ENCODE data around the gene RPL27.
A peak's percentile ranks its signal among the peaks of the same experiment; 100 is the strongest.
"Not testable (repeated sequence)": the region's sequence is repeated elsewhere in the genome, so short reads cannot be mapped to it uniquely, and the experiment has no call there.

RPL27 gene

GRCh38 chr17:42997390-42997983 is 732 bp upstream of the RPL27 start:
- DNase-seq = no peak

GRCh38 chr17:42999003-42999525 is 845 bp downstream of the RPL27 start:
- no peak for DNase-seq

GRCh38 chr17:43000894-43001293 is 2.7 kb downstream of the RPL27 start:
- DNase-seq = not testable (repeated sequence)

- no peak for DNase-seq
These were observed 5.4 kb downstream of the RPL27 start for GRCh38 chr17:43003542-43004172.

- DNase-seq = peak; percentile 70
These were observed 8.7 kb downstream of the RPL27 start, which contains the start of gene IFI35 for GRCh38 chr17:43006639-43007551. TSS of gene IFI35 (plus strand) at chr17:43006784. CDS start at chr17:43006948, 164 bp downstream.

GRCh38 chr17:43010667-43011308 is 12.6 kb downstream of the RPL27 start:
- DNase-seq = no peak

GRCh38 chr17:43011728-43012472 is 13.7 kb downstream of the RPL27 start:
- no peak for DNase-seq

- DNase-seq = no peak
These were observed 15.1 kb downstream of the RPL27 start for GRCh38 chr17:43013296-43013695.

- no peak for DNase-seq
These were observed 15.9 kb downstream of the RPL27 start for GRCh38 chr17:43014020-43014648.

GRCh38 chr17:43014649-43015542 is 16.7 kb downstream of the RPL27 start:
- no peak for DNase-seq

GRCh38 chr17:43015579-43015978 is 17.4 kb downstream of the RPL27 start:
- no peak for DNase-seq

GRCh38 chr17:43016216-43016615 is 18.0 kb downstream of the RPL27 start:
- no peak for DNase-seq

GRCh38 chr17:43018008-43018853 is 20.0 kb downstream of the RPL27 start:
- no peak for DNase-seq

GRCh38 chr17:43018932-43019331 is 20.7 kb downstream of the RPL27 start:
- DNase-seq = no peak

GRCh38 chr17:43019418-43019817 is 21.2 kb downstream of the RPL27 start:
- DNase-seq = no peak

- DNase-seq = no peak
These were observed 21.9 kb downstream of the RPL27 start for GRCh38 chr17:43020030-43020621.

- DNase-seq = peak; percentile 69
These were observed 22.8 kb downstream of the RPL27 start for GRCh38 chr17:43020789-43021740.

All from T1000 (cell line).